ENCODE results near the gene SLF2. TPM values are rescaled to one million over a fixed set of nuclear protein-coding genes. Genes with fewer than 3 reads are reported as not detected.

The SLF2 gene
- total and polyA plus RNA-seq, 4 donors, result 4.0 to 18.8 (median 12.1) TPM

GRCh38 chr10:101001659-101002035, 88.9 kb downstream of the SLF2 start:
- Histone ChIP-seq H3K27ac (ENCODE audit: low read depth in 1 of 2, low read length in 2 of 2) (peak overlapping the region; percentile 42 to 67), H3K9me3 (ENCODE audit: control insufficient read depth in 4 of 4, low read length in 3 of 4) (no peaks in the 10 kb centered on the region), H3K4me1 (ENCODE audit: control insufficient read depth in 4 of 4, insufficient read depth in 4 of 4, low read length in 3 of 4) (peaks cover 0 to 25% (median 15%) of the 10 kb centered on the region in 4 donors), H3K36me3 (ENCODE audit: control insufficient read depth in 4 of 4, insufficient read depth in 3 of 4, low read depth in 1 of 4, low read length in 3 of 4) (peaks cover 0 to 14% (median under 1%) of the 10 kb centered on the region in 4 donors), H3K27me3 (ENCODE audit: control insufficient read depth in 4 of 4, insufficient read depth in 4 of 4, low read length in 3 of 4) (no peaks in the 10 kb centered on the region), H3K4me3 (ENCODE audit: low read depth in 1 of 3, low read length in 3 of 3) (no peak overlapping the region), H3K9ac (ENCODE audit: low read depth in 1 of 2, low read length in 2 of 2) (peak overlapping the region in 1 of 2 donors; percentile 56)
- 82% methylated on average over 5 of the region's 5 CpGs for WGBS
- no peak for DNase-seq (ENCODE audit: low spot score)
- TF ChIP-seq FOXA1 (IDR thresholded peaks at IDR 0.05), result no peak
- TF ChIP-seq JUND (IDR thresholded peaks at IDR 0.05), result no peak
- no peak for TF ChIP-seq REST (IDR thresholded peaks at IDR 0.05)
- no peak for TF ChIP-seq SP1 (IDR thresholded peaks at IDR 0.05)
- no peak for TF ChIP-seq HNF4A (conservative IDR thresholded peaks at IDR 0.05)
- TF ChIP-seq MAX (IDR thresholded peaks at IDR 0.05), result no peak
- no peak for TF ChIP-seq CTCF (IDR thresholded peaks at IDR 0.05; ENCODE audit: low read depth, low read length, missing input control)
- no peak for TF ChIP-seq ZBTB33 (IDR thresholded peaks at IDR 0.05)
- TF ChIP-seq RXRA (IDR thresholded peaks at IDR 0.05), result no peak
- TF ChIP-seq RAD21 (IDR thresholded peaks at IDR 0.05), result no peak
- no peak for TF ChIP-seq YY1 (IDR thresholded peaks at IDR 0.05)
- TF ChIP-seq ATF3 (IDR thresholded peaks at IDR 0.05), result no peak
- TF ChIP-seq FOXA2 (IDR thresholded peaks at IDR 0.05), result no peak
- no peak for TF ChIP-seq GABPA (IDR thresholded peaks at IDR 0.05 in 1 of 2, conservative IDR thresholded peaks at IDR 0.05 in 1 of 2)
- no peak for TF ChIP-seq HNF4G (IDR thresholded peaks at IDR 0.05)

- DNase-seq (ENCODE audit: low spot score), result no peak
- 89% methylated on average over 11 of the region's 11 CpGs for WGBS
- TF ChIP-seq FOXA1 (IDR thresholded peaks at IDR 0.05) (no peak), REST (IDR thresholded peaks at IDR 0.05) (no peak), JUND (IDR thresholded peaks at IDR 0.05) (no peak), EGR1 (IDR thresholded peaks at IDR 0.05; ENCODE audit: low read depth in 2 of 2) (no peak)
- H3K27ac ChIP-seq (ENCODE audit: low read depth in 1 of 2, low read length in 2 of 2), result peak overlapping the region; percentile 42 to 67
- H3K27me3 ChIP-seq (ENCODE audit: control insufficient read depth in 4 of 4, insufficient read depth in 4 of 4, low read length in 3 of 4), result no peaks in the 10 kb centered on the region
- H3K9me3 ChIP-seq (ENCODE audit: control insufficient read depth in 4 of 4, low read length in 3 of 4), result no peaks in the 10 kb centered on the region
- no peak overlapping the region for H3K4me3 ChIP-seq (ENCODE audit: low read depth in 1 of 3, low read length in 3 of 3)
- peaks cover 0 to 14% (median under 1%) of the 10 kb centered on the region in 4 donors for H3K36me3 ChIP-seq (ENCODE audit: control insufficient read depth in 4 of 4, insufficient read depth in 3 of 4, low read depth in 1 of 4, low read length in 3 of 4)
- peaks cover 0 to 20% (median 13%) of the 10 kb centered on the region in 4 donors for H3K4me1 ChIP-seq (ENCODE audit: control insufficient read depth in 4 of 4, insufficient read depth in 4 of 4, low read length in 3 of 4)
- H3K9ac ChIP-seq (ENCODE audit: low read depth in 1 of 2, low read length in 2 of 2), result no peak overlapping the region
Measured at GRCh38 chr10:101002456-101002855, 89.7 kb downstream of the SLF2 start.

Data from liver (tissue), 9 donors.